K562 (cell line): ENCODE data around the gene HVCN1.

Experiments
- CEBPB ChIP-seq: fragments of 450-650 bp; IDR thresholded peaks from 2 replicates; pipeline ENCODE4 v1.6.1; 2016; ENCODE audit warnings: missing genetic modification characterization, missing compliant biosample characterization
- TF ChIP-seq, protein P1 (sequence below): fragments of 450-650 bp; formaldehyde crosslinking; conservative IDR thresholded peaks from 2 replicates; pipeline ENCODE4 v1.4.0; 2022; ENCODE audit warnings: mild to moderate bottlenecking, missing genetic modification characterization

GRCh38 chr12:110616471-110617115 lies 72.3 kb downstream of the HVCN1 start:
- TF ChIP-seq, protein P1, sequence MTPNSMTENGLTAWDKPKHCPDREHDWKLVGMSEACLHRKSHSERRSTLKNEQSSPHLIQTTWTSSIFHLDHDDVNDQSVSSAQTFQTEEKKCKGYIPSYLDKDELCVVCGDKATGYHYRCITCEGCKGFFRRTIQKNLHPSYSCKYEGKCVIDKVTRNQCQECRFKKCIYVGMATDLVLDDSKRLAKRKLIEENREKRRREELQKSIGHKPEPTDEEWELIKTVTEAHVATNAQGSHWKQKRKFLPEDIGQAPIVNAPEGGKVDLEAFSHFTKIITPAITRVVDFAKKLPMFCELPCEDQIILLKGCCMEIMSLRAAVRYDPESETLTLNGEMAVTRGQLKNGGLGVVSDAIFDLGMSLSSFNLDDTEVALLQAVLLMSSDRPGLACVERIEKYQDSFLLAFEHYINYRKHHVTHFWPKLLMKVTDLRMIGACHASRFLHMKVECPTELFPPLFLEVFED (CRISPR knock-in tag): no peak
- TF ChIP-seq CEBPB (tag): no peak
